C4-2B (cell line): ENCODE data around the gene CCDC78.

Experiments used
- ZFX ChIP-seq: fragments of 450-650 bp; IDR thresholded peaks from 2 replicates; pipeline ENCODE4 v1.6.1; 2017
- TF ChIP-seq, protein P1 (sequence below): fragments of 450-650 bp; conservative IDR thresholded peaks from 2 replicates; pipeline ENCODE4 v1.5.1; 2017; ENCODE audit warnings: mild to moderate bottlenecking

DNA sequence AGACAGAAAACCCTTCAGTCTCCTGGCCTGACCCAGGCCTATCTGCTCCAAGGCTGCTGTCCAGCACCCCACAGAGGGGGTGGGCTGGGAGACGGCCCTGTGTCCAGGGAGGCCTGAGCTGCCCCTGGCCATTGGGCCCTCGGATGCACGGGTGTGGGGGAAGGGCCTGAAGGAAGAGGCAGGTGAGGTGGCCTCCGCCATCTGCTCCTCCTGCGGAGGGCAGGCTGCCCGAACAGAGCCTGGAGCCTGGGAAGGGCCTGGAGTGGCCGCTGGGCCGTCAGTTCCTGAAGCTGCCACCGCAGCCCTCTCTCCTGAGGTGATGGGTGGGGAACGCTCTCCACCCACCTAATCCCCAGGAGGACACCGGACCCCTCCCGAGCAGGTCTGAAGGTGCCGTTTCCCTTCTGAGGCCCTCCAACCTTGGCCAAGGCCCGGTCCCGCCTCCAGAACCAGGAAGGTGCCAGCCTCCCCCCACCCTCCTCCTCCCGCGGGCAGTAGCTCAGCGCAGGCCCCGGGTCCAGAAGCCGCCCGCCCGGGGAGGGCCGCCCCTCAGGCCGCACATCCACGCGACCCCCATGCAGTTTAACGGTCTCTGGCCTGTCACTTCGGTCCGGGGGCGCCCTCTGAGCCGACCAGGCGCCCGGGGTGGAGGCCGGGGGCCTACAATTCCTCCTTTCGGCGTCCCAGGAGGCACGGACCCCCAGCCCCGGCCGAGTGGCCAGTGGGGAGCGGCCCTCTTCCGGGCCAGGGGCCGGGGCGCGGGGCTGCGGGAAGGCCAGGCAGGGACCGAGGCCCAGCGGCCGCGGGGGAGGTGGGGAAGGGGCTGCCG, 21.5 kb downstream of the CCDC78 start:
- TF ChIP-seq, protein P1, sequence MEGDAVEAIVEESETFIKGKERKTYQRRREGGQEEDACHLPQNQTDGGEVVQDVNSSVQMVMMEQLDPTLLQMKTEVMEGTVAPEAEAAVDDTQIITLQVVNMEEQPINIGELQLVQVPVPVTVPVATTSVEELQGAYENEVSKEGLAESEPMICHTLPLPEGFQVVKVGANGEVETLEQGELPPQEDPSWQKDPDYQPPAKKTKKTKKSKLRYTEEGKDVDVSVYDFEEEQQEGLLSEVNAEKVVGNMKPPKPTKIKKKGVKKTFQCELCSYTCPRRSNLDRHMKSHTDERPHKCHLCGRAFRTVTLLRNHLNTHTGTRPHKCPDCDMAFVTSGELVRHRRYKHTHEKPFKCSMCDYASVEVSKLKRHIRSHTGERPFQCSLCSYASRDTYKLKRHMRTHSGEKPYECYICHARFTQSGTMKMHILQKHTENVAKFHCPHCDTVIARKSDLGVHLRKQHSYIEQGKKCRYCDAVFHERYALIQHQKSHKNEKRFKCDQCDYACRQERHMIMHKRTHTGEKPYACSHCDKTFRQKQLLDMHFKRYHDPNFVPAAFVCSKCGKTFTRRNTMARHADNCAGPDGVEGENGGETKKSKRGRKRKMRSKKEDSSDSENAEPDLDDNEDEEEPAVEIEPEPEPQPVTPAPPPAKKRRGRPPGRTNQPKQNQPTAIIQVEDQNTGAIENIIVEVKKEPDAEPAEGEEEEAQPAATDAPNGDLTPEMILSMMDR, result no peak
- TF ChIP-seq ZFX, result no peak
